Osteocyte (in vitro differentiated cells): ENCODE data around the gene NRXN3. TPM values are rescaled to one million over a fixed set of nuclear protein-coding genes. Genes with fewer than 3 reads are reported as not detected.

Source experiments
- DNase-seq: peaks from one replicate; pipeline ENCODE4 v3.0.0; 2021; ENCODE audit warnings: mixed read lengths; ENCODE audit not compliant: unreplicated experiment; ENCODE audit errors: extremely low spot score
- H3K27ac Mint-ChIP-seq: one replicate; pipeline ENCODE4 v1.8.0; 2021; ENCODE audit warnings: mild to moderate bottlenecking, mixed read lengths; ENCODE audit not compliant: unreplicated experiment
- H3K27me3 Mint-ChIP-seq: one replicate; pipeline ENCODE4 v1.8.0; 2021; ENCODE audit warnings: mixed read lengths; ENCODE audit not compliant: unreplicated experiment
- H3K36me3 Mint-ChIP-seq: one replicate; pipeline ENCODE4 v1.8.0; 2021; ENCODE audit warnings: mixed read lengths; ENCODE audit not compliant: unreplicated experiment
- H3K4me1 Mint-ChIP-seq: one replicate; pipeline ENCODE4 v1.8.0; 2021; ENCODE audit warnings: mixed read lengths; ENCODE audit not compliant: unreplicated experiment
- H3K4me3 Mint-ChIP-seq: one replicate; pipeline ENCODE4 v1.8.0; 2021; ENCODE audit warnings: mild to moderate bottlenecking, moderate library complexity, mixed read lengths; ENCODE audit not compliant: unreplicated experiment
- H3K9me3 Mint-ChIP-seq: one replicate; pipeline ENCODE4 v1.8.0; 2021; ENCODE audit warnings: mixed read lengths; ENCODE audit not compliant: unreplicated experiment
- total RNA-seq: library from RNA; stranded (reverse); gene quantifications from 2 replicates; pipeline ENCODE4 v1.2.1, GENCODE V29; 2021
- TF ChIP-seq, protein P1 (sequence below): fragments of 200-600 bp; sonication (generic); IDR thresholded peaks from 2 replicates; pipeline ENCODE4 v1.5.0; 2021; ENCODE audit warnings: antibody characterized with exemption, mild to moderate bottlenecking, moderate library complexity

The NRXN3 gene
- total RNA-seq, 1 donor from 2014 or later = 26.5 TPM

DNA sequence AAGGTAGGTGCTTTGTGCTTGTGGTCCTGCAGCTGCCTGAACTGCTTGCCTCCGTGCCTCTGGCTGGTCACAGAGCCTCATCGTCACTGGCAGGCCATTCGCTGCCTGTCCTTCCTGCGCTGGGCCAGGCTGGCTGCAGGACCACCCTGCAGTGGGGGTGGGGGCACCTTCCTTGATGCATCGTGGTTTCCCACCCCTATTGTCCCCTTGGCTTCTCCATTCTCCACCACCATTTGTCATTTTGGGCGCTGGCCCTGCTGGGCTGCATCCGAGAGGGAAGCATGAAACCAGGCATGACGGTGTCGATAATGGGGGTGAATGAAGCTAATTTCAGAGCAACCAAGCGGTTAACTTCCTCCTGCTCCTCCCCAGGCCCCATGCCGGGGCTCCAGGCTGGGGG is 127.7 kb downstream of the NRXN3 start:
- no peak for DNase-seq
- Mint-ChIP-seq H3K4me1 (no peaks in the 10 kb centered on the region), H3K27me3 (no peaks in the 10 kb centered on the region), H3K27ac (no peak overlapping the region), H3K36me3 (no peaks in the 10 kb centered on the region), H3K9me3 (peaks cover 2% of the 10 kb centered on the region), H3K4me3 (no peak overlapping the region)
- TF ChIP-seq, protein P1, sequence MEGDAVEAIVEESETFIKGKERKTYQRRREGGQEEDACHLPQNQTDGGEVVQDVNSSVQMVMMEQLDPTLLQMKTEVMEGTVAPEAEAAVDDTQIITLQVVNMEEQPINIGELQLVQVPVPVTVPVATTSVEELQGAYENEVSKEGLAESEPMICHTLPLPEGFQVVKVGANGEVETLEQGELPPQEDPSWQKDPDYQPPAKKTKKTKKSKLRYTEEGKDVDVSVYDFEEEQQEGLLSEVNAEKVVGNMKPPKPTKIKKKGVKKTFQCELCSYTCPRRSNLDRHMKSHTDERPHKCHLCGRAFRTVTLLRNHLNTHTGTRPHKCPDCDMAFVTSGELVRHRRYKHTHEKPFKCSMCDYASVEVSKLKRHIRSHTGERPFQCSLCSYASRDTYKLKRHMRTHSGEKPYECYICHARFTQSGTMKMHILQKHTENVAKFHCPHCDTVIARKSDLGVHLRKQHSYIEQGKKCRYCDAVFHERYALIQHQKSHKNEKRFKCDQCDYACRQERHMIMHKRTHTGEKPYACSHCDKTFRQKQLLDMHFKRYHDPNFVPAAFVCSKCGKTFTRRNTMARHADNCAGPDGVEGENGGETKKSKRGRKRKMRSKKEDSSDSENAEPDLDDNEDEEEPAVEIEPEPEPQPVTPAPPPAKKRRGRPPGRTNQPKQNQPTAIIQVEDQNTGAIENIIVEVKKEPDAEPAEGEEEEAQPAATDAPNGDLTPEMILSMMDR = no peak

DNA sequence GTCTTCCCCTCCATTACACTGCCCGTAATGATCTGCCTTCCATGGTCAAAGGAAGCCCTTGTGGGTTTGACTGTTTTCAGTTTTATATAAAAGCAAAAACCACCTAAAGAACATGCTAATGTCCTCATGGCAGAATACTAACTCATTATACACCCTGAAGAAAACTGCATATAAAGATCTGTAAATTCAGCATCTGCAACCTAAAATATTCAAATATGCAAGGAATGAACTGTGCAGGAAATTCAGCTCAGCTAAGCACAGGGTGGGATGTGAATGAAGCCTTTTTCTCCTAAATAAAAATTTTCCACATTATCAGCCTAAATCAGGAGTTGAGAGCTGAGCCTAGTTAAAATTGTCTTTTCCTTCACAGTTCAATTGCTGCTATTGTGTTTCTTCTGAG is 128.1 kb downstream of the NRXN3 start:
- no peak overlapping the region for H3K4me3 Mint-ChIP-seq
- TF ChIP-seq, protein P1 = no peak
- peaks cover 4% of the 10 kb centered on the region for H3K9me3 Mint-ChIP-seq
- DNase-seq = no peak
- no peaks in the 10 kb centered on the region for H3K36me3 Mint-ChIP-seq
- H3K27me3 Mint-ChIP-seq = no peaks in the 10 kb centered on the region
- no peaks in the 10 kb centered on the region for H3K4me1 Mint-ChIP-seq
- H3K27ac Mint-ChIP-seq = no peak overlapping the region

- Mint-ChIP-seq H3K27ac (no peak overlapping the region), H3K27me3 (no peaks in the 10 kb centered on the region), H3K4me3 (no peak overlapping the region), H3K9me3 (peaks cover 4% of the 10 kb centered on the region), H3K36me3 (no peaks in the 10 kb centered on the region), H3K4me1 (no peaks in the 10 kb centered on the region)
- TF ChIP-seq, protein P1 = no peak
- no peak for DNase-seq
These were observed 132.7 kb downstream of the NRXN3 start for GRCh38 chr14:78302841-78303240.

DNA sequence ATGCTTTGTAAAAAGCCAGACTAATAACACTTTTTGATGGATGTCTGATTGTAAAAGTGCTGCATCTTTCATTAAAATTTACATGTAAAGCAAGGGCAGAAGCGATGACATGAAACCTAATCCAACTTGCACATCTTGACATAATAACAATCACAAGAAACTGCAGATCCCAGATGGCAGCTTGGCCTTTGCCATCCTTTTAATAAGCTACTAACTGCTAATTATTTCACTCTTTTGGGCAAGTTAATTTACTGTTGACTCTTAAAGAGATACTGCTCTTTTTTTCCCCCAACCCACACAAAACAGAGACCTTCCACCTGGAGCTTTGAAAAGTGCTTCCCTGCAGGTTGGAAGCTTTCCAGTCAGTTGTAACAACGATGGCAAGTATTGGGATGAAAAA is 137.5 kb downstream of the NRXN3 start:
- H3K27ac Mint-ChIP-seq = no peak overlapping the region
- no peak for DNase-seq
- no peaks in the 10 kb centered on the region for H3K36me3 Mint-ChIP-seq
- TF ChIP-seq, protein P1 = no peak
- H3K4me1 Mint-ChIP-seq = no peaks in the 10 kb centered on the region
- H3K27me3 Mint-ChIP-seq = no peaks in the 10 kb centered on the region
- no peak overlapping the region for H3K4me3 Mint-ChIP-seq
- peaks cover 4% of the 10 kb centered on the region for H3K9me3 Mint-ChIP-seq

GRCh38 chr14:78308079-78308478 is 137.9 kb downstream of the NRXN3 start:
- H3K27me3 Mint-ChIP-seq = no peaks in the 10 kb centered on the region

More at GRCh38 chr14:78308079-78308478, 137.9 kb downstream of the NRXN3 start:
- no peak for DNase-seq
- Mint-ChIP-seq H3K36me3 (no peaks in the 10 kb centered on the region), H3K27ac (no peak overlapping the region), H3K4me1 (no peaks in the 10 kb centered on the region), H3K4me3 (no peak overlapping the region), H3K9me3 (no peaks in the 10 kb centered on the region)
- TF ChIP-seq, protein P1 = no peak
